NCI-H524 (cell line): ENCODE results near the gene LYSMD2.

ENCODE experiments used
- DNase-seq, 2 experiments: peaks; one replicate each; lab custom pipeline; 2025; lab: John Stamatoyannopoulos, UW

Gene LYSMD2

DNA sequence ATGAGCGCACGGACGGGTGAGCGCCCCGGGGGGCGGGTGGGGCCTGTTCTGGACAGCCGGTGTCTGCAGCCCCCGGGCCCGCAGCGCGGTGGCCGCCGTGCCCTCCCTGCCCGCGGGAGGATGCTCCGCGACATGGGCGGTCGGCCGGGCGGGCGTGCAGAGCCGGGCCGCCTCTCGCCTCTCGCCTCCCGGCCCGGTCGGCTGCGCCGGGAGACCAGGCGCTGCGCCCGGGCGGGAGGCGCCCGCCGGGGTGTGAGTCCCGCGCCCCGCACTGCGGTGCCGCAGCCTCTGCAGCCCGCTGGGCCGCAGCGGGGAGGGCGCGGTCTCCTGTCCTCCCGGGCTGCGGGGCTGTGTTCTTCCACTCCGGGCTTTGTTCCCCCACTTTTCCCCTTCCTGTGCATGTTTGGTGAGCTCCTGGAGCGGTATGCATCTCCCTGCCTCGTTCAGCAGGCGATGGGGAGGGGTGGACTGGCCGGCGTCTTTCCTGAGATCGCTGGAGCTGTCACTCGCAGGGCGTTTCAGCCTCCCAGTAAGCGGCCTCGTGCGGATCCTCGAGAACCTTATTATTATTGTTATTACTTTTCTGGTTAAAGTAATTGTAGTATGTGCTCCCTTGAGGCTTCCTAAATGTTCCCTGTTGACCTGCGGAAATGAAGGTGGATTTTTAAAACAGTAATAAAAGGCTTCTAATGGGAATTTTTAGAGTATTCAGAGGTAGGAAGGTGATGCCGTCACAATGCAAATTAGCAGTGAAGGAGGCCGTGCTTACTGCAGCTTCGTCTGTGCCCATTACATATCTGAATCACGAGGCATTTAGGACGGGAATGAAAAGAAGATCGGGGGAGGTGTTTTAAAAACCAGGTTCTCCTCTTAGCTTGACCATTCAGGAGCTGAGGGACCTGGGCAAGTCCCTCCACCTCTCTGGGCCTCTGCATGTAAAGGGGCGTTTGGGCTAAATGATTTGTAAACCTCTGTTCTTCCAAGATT, 14.5 kb upstream of the LYSMD2 start:
- DNase-seq = peak; percentile 21 to 44

DNA sequence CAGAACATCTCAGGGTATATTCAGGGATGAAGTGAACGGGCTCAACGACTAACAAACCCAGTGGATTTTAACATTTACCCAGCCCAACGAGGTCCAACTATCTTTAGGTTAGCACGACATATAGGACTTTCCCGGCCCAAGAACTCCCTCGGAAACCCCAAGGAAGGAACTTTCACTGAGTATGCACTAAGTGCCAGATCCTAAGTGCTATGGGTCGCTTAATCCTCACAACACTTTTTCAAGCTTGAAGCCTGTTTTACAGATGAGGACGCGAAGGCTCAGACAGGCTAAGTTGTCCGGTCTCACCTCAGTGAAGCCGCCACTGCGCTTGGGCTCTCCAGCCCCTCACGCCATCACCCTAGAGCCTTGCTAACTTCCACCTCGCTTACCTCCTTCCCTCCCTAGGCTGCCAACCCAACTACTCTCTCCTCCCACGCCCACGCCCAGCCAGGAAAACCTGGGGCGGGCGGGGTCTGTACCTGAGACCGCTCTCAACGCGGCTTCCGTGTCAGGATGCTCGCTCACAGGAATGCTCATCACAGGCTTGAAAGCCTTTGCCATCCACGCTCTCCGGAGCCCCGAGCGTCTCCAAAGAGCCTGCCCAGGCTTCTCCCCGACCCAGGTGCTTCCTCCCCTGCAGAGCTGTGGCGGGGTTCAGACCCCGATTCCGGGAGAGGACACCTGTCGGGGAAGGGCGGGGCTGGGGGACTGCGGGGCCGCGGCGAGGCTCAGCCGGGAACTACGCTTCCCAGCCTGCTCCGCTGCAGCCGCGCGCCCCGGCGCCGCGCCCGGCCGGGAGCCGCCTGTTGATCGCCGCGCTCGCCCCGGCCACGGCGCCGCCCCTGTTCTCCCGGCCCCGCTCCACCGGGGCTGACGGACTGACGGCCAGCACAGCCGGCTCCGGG, 13.6 kb upstream of the LYSMD2 start, which contains the start of gene TMOD2:
TSS of gene TMOD2 (plus strand) at position 806 of the 905 bp plus-strand sequence. CDS start 14,845 bp downstream, outside the sequence.
- DNase-seq = peak in 1 of 2 experiments; percentile 49

DNA sequence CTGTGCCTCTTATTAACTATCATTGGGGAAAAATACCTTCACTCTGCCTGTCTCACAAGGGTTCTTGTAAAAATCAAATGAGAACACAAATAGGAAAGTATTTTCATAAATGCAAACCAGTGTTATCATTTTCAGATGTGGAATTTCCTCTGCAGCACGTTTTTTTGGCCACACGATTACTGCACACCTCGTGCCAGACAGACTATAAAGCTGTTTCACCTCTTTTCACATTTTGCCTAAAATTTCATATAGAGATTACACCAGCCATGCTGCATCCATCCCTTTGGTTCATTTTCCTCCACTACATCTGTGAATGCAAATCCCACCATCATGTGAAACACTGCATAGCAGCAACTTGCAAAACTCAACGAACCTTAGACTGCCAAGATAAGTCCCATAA, 12.7 kb upstream of the LYSMD2 start:
- no peak for DNase-seq

DNA sequence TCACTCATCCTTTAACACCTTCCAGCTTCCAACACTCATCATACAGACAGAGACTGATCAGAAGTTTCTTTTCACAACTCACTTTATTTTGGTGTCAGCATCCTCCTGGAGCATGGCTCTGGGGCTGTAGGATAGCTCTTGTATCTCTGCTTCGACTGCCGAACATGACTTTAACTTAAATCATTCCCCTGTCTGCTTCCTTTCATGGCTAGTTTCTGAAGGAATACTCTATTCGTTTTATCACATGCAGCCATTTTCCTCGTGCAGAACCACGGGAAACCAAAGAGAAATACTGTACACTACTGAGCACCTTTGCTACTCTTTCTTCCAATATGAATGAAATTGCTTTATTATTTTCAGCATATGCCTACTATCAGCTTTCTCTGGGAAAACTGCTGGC, 11.9 kb upstream of the LYSMD2 start:
- DNase-seq = no peak

DNA sequence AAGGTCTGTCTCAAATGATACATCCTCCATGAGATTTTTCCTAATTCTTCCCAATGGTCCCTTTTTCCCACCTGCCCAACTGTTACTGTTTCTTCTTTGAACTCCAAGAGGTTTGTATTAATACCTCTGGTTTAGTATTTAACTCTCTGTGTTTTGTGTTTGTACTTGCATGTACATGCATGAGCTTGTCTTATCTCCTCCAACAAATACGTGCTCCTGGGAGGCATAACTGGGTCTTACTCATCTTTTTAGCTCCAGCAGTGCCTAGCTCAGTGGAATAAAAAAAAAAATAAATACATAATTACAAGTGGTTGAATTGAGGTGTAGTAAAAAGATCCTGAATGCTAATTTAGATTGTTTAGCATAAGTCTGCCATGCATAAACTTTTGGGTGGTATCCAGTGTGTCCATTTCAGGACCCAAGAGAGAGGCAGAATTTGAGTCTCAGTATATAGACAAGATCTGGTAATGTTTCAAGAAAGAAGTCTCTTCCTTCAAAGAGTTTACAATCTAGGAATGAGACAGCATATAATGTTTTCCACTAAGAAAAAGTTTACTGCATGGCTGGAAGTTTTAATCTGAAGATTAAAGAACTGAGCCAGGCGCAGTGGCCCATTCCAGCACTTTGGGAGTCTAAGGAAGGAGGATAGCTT, 1.7 kb upstream of the LYSMD2 start:
- DNase-seq = no peak

DNA sequence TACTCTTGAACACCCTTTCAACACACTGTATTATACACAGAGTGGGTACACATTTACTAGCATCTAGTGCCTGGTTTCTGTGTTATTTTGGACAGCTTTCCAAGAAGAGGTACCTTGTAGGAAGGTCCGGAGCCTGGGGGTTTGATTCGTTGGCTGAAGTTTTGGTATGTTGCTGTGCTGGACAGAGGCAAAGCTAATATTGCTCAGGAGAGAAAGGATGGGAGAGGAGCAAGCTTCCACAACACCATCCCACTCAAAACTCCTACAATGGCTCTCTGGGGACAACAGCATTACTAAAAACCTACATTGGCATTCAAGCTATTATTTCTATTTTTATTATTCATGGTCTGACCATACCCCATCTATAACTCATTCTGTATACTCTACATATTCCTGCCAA, 1.1 kb upstream of the LYSMD2 start:
- no peak for DNase-seq

DNA sequence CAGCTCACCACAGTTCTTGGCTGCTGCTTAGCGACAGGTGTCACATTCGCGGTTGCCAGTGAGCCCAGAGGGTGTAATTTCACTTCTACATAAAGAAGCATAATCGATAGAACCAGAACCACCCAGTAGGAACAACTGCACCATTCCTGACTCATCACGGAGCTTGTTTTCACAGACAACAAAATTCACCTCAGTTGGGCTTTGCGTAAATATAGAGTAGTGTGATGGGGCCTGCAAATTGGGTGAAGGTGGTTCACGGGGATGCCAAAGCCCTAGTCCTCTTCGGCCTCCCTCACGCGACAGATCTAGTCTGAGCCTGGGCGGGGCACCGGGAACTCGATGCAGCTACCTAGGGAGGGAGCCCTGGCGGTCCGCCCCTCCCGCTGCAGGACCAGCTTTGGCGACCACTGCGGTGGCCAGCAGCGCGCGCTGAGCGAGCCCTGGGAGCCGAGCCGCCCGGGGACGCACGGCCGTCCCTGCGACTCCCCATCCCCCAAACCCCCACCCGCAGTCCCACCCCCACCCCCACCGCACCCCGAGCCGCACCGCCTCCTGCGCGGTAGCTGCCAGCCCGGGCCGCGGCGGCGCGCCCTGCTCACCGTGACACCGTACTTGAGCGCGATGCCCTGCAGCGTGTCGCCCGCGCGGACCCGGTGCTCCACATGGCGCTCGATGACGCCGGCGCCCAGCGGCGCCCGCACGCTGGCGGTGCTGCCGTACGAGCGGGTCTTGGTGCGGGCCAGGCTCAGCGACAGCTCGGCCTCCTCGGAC, 519 bp downstream of the LYSMD2 start:
- peak; percentile 55 to 71 for DNase-seq

DNA sequence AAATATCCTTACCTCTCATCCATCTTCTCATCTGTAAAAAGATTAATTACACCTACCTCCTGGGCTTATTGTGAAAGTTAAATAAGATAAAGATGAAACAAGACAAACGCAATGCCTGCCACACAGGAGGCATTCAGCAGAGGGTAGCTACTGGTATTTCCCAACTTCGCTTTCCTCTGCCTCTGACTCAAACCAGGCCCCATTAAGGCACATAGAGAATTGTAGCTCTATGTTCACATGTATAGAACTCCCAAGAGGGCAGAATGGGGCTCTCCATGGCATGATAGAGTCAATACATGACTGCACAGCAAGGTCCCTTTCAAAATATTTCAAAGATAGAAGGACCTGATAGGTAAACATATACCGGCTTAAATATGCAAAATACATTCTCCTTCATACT, 1.4 kb downstream of the LYSMD2 start:
- DNase-seq = peak in 1 of 2 experiments; percentile 18

DNA sequence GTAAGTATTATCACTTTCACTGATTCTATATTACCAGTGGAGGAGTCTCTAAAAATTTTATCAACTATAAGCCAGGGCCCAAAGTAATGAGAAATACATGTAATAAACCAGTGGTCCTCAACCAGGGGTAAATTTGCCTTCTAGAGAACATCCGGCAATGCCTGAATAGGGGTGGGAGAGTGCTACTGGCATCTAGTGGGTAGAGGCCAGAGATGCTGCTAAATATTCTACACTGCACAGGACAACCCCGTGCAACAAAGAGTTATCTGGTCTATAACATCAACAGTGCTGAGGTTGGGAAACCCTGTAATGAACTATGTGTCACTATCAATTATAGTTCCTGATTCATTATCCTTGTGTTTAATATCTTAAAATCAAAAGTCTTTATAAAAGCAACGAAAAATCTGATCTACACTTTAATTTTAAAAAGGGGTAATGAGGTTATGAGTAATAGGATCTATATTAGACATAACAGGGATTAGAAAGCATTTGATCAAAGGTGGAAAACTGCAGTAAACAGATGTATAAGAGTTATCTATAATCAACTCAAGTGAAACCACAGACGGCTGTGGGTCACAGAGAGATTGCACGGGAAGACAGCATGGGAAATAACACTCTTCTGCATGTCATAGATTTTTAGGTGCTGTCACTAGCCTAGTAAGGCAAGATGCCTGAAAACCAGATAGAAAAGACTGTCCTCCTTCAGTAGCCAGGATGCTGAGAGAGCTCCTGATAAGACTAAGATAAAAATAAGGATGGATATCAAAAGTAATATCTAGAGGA, 2.0 kb downstream of the LYSMD2 start:
- DNase-seq = peak in 1 of 2 experiments; percentile 41

DNA sequence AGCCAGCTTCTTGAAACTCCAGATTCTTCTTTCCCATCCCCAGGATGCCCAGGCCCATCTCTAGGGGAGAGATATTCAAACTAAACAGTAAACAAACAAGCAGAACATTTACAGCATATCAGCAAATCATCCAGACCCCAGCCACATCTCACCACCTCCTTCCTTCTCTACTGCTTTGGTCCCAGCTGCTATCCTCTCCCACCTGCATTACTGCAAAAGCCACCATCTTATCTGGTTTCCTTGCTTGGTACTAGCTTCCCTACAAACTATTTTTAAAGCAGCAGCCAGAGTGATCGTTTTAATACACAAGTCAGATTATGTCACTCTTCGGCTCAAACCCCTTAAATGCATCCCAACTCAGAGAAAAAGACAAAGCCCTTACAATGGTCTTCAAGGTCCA, 4.8 kb downstream of the LYSMD2 start:
- DNase-seq = no peak

DNA sequence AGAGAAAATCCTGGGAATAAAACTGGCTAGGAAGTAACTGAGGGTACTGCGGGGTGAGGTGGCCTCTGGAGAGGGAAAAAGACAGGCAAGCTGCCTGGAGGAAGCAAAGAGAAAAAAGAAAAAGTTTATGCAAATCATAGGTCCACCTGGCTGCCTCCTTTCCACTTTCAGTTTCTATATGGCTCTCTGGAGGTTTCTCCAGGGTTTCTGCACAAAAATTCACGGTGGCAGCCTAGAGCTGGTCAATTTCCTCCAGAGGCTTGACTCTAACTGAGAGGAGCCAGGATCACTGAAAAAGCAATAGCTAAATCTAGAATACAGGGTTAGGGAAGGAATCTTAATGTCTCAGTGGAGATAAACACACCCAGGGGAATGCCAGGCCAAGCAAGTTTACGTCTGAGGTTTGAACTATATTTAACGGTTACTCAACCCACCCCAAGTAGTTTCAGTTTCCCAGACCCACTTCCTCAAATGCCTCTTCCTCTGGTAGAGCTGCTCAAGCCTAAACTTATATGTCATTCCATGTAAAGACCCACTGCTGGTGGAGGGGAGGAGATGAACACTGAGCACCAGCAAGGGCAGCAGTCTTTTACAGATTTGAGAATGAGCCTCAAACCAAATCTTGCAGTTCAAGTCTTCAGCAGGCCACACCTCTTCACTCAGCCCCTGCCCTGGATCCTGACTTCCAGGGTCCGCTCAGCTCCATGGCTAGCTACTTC, 5.7 kb downstream of the LYSMD2 start:
- DNase-seq = no peak

DNA sequence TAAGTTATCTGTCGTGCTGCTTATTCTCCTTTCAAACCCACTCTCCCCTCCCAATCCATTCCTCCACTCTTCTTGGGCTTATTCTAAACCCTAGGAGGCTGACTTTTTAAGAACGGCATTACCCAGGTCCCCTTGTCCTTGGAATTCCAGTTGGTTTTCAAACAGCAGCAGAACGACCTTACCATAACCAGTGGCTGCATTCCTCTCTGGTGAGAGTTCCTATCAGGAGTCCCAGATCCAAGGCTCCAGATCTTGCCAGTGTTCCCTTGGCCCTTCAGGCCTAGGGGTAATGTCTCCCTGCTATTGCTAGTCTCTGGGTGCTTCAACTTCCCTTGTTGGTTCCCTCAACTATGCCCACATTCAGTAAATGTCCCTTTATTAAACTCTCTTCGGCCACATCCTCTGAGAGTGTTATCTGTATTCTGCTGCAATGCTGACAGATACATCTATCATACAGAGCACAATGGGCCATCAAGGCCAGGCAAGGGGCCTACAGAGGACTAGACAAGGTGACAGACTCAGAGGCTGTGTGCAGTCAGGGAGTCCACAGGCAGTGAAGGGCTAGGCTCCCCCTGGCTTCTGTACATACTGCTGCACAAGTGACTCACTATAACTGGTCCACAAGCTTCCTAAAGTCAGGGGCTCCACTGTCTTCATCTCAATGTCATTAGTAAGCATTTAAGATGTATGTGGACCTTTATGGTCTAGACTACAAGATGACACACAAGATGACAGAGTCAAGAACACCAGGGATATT, 10.1 kb downstream of the LYSMD2 start:
- DNase-seq = no peak

DNA sequence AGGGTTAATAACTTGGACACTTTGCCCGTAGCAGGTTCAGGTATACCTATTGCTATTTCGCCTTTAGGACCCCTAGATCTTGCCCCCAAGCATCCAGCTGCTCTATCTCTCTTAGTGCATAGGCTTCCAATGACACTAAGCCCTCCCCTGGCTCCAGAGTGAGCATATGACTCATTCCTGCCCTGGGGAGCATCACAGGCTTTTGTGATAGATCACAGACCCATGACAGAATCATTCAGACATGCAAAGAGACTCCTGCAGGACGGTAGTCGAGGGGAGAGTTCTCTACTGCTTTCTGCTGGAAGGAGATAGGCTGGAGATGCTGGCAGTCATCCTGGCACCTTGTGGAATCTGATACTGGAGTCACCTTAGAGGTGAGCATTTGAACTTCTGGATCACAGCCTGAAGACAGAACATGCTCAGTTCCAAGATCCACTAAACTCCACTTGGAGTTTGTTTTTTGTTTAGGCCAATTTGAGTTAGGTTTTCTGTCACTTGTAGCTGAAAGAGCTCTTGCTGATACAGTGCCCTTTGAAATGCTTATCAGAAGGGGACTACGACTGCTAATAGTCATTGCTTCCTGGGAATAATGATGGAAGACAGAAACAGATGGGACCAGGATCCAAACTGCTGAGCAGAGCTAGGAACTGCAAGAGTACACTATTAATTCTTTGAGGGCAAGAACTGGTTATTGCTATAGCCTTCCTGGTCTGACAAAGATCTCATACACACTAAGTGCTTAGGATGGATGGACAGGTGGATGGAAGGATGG, 11.0 kb downstream of the LYSMD2 start:
- no peak for DNase-seq

DNA sequence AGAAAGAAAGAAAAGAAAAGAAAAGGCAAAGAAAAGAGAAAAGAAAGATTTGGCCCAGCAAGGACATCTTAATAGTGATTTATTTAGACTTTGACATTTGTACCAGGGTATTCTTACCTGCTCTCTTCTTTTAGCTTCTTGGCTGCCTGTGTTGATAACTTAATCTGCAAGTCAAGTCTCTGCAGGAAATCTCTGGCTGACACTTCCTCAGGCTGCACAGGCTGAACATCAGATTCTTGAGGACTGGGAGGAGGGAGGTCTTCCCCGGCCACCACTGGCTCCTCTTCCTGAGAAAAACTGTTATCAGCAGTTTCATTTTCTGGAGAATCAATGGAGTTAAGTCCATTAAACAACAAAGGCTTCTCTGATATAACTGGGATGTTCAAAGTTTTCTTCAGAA, 12.8 kb downstream of the LYSMD2 start:
- no peak for DNase-seq

DNA sequence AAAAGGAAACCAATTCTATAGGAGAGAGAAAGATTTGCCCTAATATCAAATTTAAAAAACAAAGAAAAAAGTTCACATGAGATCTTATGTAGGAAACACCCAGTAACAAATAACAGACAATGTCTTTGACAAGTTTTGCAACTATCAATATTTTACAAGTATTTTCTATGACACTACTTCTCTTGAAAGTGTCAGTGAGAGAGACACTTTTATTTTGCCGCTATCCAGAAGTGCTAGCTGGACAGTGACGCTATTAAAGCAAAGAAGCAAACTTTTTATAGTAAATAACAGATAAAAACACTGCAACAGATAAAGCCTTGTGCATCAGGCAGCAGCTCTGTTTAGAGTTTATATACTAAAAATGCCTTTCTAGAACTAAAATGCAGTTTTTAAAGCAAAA, 13.3 kb downstream of the LYSMD2 start:
- no peak for DNase-seq

DNA sequence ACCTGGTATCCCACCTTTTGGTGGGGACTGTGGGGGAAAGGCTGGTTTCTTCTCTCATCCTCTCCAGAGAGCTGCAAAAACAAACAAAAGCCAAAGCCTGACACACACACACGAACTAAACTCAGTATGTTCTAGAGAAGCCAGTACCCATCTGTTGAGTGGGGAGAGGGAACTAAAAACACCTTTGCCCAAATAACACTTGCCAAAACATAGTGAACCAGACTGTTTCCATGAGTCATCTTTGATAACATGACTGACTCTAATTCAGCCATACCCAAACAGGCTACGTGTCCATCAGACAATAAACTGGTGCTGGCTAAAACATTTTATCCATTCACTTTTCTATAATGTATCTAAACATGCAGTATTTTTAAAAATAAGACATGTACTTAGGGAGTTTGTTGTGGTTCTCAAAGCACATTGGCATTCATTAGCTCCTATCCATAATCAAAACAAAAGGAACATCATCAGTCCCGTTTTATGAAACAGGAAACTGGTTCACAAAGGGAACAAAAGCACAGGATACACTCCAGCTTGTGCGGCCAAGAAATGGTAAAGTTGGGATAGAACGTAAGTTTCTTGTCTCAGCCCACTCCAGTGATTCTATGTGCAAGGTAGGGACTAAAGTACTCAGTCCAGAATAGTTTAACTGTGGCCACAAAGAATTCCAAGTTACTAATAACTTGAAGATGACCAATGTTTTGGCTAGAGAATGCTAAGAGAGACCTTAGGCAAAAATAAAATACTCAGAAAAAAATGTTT, 16.1 kb downstream of the LYSMD2 start:
- DNase-seq = no peak

DNA sequence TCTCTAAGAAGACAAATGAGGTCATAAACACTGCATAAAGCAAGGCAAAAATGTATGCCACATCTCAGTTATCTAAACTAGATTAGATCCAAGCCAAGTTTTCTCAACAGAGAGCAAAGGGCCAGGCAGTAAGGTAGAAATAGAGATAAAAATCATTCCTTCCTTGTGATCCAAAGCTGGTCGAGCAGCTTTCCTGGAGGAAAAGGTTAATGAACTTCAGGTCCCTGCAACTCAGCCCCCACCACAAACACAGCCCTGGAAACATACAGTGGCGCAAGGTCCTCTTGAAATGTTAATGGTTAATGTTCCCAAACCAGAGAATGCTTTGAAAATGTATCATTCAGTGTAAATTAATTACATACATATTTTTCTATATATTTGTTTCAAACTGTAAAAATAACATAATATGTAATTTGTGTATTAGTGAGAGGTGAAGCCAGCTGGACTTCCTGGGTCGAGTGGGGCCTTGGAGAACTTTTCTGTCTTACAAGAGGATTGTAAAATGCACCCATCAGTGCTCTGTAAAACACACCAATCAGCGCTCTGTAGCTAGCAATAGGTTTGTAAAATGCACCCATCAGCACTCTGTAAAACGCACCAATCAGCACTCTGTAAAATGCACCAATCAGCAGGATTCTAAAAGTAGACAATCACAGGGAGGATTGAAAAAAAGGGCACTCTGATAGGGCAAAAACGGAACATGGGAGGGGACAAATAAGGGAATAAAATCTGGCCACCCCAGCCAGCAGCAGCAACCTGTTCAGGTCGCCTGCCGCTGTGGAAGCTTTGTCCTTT, 17.1 kb downstream of the LYSMD2 start:
- no peak for DNase-seq
